HUDEP-2 (cell line): ENCODE measurements around the gene NDUFS2.

Experiments
- DNase-seq, 76 experiments: peaks; one replicate each; lab custom pipeline; 2025; ENCODE audit not compliant: unreplicated experiment in 76 of 76; lab: John Stamatoyannopoulos, UW

The NDUFS2 gene

DNA sequence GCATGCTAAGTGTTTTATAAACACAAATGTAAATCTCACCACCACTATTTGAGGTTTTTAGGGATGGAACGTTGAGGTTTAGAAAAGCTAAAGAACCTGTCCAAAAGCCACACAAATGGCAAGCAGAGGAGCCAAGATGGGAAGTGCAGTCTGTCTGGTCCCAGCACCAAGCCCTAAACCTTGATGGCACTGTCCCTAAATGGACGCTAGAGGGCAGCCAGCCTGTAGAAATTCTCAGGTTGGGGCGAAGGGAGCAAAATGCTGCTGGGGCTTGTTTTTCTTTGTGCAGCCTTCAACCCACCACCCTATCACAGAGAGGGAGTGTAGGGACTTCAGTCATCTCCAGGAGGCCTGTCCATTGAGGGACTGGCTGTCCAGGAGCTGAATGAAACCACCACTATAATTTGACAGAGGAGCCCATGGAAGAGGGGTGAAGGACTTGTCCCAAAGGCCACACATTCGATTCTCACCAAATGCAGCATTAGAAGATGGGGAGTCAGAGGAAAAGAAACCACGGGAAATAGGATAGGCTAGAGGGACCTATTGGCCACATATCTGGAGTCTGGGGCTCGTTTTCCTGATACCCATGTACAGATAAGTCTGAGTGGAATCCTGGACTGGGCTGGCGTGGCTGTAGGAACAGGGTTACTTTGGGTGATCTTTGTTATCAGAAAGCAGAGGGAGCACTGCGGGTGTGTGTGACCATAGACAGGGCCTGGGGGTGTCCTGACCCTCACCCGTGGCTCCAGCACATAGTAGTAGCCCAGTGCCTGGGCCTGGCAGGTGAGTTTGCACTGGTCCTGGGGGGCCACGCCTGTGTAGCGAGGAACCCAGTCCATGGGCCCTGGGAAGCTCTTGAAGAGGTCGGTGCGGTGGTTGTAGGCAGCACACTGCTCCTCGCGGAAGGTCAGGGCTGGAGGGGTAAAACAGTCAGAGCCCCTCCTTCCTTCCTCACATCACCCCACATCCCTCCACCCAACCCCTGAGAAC is 9.4 kb upstream of the NDUFS2 start:
- peak in 59 of 76 experiments; percentile 5 to 74 (median 36) for DNase-seq

- DNase-seq, result no peak
Measured at GRCh38 chr1:161193561-161194235, 8.5 kb upstream of the NDUFS2 start.

GRCh38 chr1:161195171-161195570 is 7.0 kb upstream of the NDUFS2 start:
- no peak for DNase-seq

DNA sequence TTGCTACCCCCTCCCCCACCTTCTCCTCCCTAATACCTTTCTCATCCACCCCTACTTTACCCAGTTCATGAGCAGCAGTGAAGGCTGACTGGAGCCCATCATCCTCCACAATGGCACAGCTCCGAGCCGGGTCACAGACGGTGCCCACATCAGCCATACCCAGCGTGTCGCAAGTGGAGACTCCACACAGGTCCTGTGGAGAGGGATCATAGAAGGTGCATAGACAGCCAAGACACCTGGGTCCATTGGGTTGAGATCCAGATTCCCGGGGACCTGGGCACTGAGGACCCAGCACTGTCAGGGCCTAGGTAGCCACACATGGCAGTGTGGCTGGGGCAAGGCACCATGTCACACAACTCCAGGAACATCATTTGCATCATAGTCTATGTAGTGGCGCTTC is 6.1 kb upstream of the NDUFS2 start:
- no peak for DNase-seq

GRCh38 chr1:161196521-161197451 is 5.4 kb upstream of the NDUFS2 start:
- DNase-seq, result no peak

- no peak for DNase-seq
Measured at GRCh38 chr1:161197560-161198193, 4.5 kb upstream of the NDUFS2 start.

- peak in 15 of 76 experiments; percentile 6 to 57 (median 21) for DNase-seq
Measured at GRCh38 chr1:161198194-161198896, 3.8 kb upstream of the NDUFS2 start.

DNA sequence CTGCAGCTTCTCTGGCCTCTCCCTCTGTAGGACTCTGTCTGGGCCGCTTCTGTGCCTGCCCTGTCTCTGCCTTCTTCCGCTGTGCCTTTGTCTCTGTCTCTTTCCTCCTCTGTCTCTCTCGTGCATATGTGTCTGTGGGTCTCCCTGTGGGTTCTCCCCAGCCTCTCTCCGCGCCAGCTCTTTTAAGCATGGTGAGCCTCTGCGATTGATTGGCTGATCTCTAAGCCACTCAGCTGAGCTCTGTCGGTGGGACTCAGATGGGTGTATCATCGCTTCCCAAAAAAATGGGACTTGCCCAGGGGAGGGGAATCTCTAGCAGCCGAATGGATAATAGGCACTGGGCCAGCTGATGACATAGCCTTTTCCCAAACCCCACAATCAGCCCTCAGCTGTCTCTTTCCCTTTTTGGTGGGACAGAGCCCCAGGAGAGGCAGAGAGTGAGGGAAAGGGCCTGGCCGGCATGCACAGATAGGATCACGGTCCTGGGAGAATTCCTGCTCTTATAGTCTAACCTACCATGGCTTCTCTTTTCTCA is 3.2 kb upstream of the NDUFS2 start, which contains the start of gene ADAMTS4:
Gene ADAMTS4 (minus strand): TSS at position 158 of the 535 bp plus-strand sequence. CDS start 427 bp downstream, outside the sequence.
- DNase-seq, result no peak

DNA sequence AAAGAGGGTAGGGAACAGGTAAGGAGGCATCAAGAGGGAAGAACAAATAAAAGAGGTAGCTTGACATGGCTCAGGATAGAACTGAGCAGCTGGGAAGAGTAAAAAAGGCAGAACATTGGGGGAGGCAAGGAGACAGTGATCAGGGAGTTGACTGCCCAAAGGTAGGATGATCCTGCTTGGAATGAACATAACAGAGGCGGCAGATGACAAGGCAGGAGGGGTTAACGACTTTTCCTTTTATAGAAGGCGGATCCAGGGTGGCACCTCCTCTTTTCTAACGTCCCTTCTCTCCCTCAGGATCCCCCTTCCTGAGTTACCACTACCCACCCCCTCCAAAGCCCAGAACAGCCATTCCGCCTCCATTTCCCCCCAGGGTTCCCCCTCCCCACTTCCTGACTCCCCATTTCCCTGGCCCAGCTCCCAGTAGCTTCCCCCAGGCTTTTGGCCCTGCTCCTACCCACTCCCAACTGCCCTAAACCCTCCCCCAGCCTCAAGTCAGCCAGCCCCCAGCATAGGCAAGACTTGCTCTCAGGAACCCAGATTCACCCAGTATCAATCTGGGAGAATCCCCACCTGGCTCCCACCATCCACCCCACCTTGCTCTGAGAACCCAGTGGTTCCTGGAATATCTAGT is 2.5 kb upstream of the NDUFS2 start:
- no peak for DNase-seq

- no peak for DNase-seq
Measured at GRCh38 chr1:161200421-161200991, 1.7 kb upstream of the NDUFS2 start.

GRCh38 chr1:161200992-161201835 is 953 bp upstream of the NDUFS2 start:
- DNase-seq, result peak in 2 of 76 experiments; percentile 7 to 17

- no peak for DNase-seq
Measured at GRCh38 chr1:161206411-161207140, 4.4 kb downstream of the NDUFS2 start.

GRCh38 chr1:161207173-161207572 is 5.0 kb downstream of the NDUFS2 start:
- DNase-seq, result no peak

DNA sequence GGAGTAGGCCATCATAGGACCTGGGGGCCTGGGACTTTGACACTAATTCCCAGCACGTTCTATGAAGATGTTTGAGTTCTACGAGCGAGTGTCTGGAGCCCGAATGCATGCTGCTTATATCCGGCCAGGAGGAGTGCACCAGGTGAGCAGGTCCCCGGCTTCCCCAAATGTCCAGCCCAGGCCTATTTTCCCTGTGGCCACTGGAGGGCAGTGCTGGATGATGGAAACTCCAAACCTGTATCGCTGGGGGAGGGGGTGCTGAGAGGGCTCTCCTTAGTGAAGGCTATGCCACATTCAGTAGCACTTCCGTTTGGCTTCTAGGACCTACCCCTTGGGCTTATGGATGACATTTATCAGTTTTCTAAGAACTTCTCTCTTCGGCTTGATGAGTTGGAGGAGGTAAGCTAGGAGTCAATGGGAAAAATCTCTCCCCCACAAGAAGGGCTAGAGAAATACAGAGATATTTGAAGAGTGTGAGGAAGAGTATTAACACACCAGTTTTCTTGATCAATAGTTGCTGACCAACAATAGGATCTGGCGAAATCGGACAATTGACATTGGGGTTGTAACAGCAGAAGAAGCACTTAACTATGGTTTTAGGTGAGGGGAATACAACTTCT is 7.7 kb downstream of the NDUFS2 start:
- peak in 58 of 76 experiments; percentile 6 to 74 (median 47) for DNase-seq

DNA sequence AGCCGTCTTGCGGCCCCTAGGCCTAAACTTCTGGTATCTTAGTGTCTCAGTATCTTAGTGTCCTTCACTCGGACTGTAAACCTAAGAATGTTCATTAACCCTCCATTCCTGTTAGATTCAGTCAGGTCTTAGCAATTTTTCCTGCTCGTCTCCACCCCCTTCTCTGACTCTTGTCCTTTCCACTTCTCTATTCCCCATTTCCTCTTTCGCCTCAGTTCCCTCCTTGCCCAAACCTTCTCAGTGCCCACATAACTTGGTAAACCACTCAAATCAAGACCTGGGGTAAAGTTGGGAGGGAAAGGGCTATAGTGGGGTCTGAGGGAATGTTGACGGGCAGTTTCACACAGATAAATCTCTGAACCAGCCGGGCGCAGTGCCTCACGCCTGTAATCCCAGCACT is 12.2 kb downstream of the NDUFS2 start:
- no peak for DNase-seq

- DNase-seq, result no peak
Measured at GRCh38 chr1:161215076-161215475, 12.9 kb downstream of the NDUFS2 start, which contains the start of gene FCER1G. TSS of gene FCER1G (plus strand) at chr1:161215295. CDS start at chr1:161215322, 27 bp downstream.
